Neutrophil (primary cell): ENCODE data around the gene PHF5A.

Experiments used
- H3K27ac ChIP-seq: fragments of 200-600 bp; sonication (generic); 2 replicates; pipeline ENCODE4 v1.5.1; 2016; ENCODE audit warnings: mild to moderate bottlenecking, moderate library complexity
- H3K27me3 ChIP-seq: fragments of 200-600 bp; sonication (generic); 2 replicates; pipeline ENCODE4 v1.6.0; 2016; ENCODE audit warnings: mild to moderate bottlenecking
- H3K36me3 ChIP-seq: fragments of 200-600 bp; sonication (generic); 2 replicates; pipeline ENCODE4 v1.5.1; 2017
- H3K4me1 ChIP-seq, 2 experiments: fragments of 200-600 bp in 1 of 2; sonication (generic) in 1 of 2; 1 replicate in 1 of 2; 2 replicates in 1 of 2; pipeline versions ENCODE4 v1.5.1 to v1.6.1; 2013 to 2016; ENCODE audit warnings: low read depth in 1 of 2, low read length in 1 of 2, mild to moderate bottlenecking in 1 of 2, moderate library complexity in 1 of 2; ENCODE audit not compliant: control insufficient read depth in 1 of 2, insufficient read depth in 1 of 2
- H3K4me3 ChIP-seq, 2 experiments: fragments of 200-600 bp in 1 of 2; sonication (generic) in 1 of 2; 1 replicate in 1 of 2; 2 replicates in 1 of 2; pipeline ENCODE4 v1.5.1; 2013 to 2016; ENCODE audit warnings: low read depth in 1 of 2, low read length in 1 of 2, mild to moderate bottlenecking in 1 of 2, moderate library complexity in 1 of 2
- H3K9me3 ChIP-seq: fragments of 200-600 bp; sonication (generic); 2 replicates; pipeline ENCODE4 v1.5.1; 2016
- CTCF ChIP-seq: fragments of 200-600 bp; sonication (generic); IDR thresholded peaks from 2 replicates; pipeline ENCODE4 v1.5.1; 2016; ENCODE audit warnings: antibody characterized with exemption

Gene PHF5A

GRCh38 chr22:41448189-41448808, 20.2 kb downstream of the PHF5A start:
- Histone ChIP-seq H3K9me3 (no peaks in the 10 kb centered on the region), H3K27me3 (no peaks in the 10 kb centered on the region), H3K36me3 (no peaks in the 10 kb centered on the region), H3K4me1 (peaks cover 33 to 38% of the 10 kb centered on the region in 2 experiments), H3K4me3 (peak overlapping the region; percentile 93 to 94), H3K27ac (peak overlapping the region; percentile 87)
- TF ChIP-seq CTCF: no peak

GRCh38 chr22:41447435-41448188, 20.9 kb downstream of the PHF5A start:
- no peaks in the 10 kb centered on the region for H3K9me3 ChIP-seq
- H3K27me3 ChIP-seq: no peaks in the 10 kb centered on the region
- peaks cover 33 to 38% of the 10 kb centered on the region in 2 experiments for H3K4me1 ChIP-seq
- peak overlapping the region; percentile 87 for H3K27ac ChIP-seq
- H3K4me3 ChIP-seq: peak overlapping the region; percentile 93 to 94
- no peak for TF ChIP-seq CTCF
- no peaks in the 10 kb centered on the region for H3K36me3 ChIP-seq

GRCh38 chr22:41446639-41447434, 21.7 kb downstream of the PHF5A start, which contains the start of gene TOB2:
TOB2 (minus strand) TSS chr22:41446801; CDS start chr22:41437345, 9,456 bp downstream.
- TF ChIP-seq CTCF: peak; percentile 18
- peak within 1 kb of the TSS; percentile 87 for H3K27ac ChIP-seq
- no peaks in the 10 kb centered on the region for H3K27me3 ChIP-seq
- peak within 1 kb of the TSS; percentile 93 to 94 for H3K4me3 ChIP-seq
- no peaks in the 10 kb centered on the region for H3K36me3 ChIP-seq
- H3K9me3 ChIP-seq: no peaks in the 10 kb centered on the region
- peaks cover 33 to 38% of the 10 kb centered on the region in 2 experiments for H3K4me1 ChIP-seq

GRCh38 chr22:41446057-41446501, 22.4 kb downstream of the PHF5A start:
- TF ChIP-seq CTCF: no peak
- Histone ChIP-seq H3K36me3 (no peaks in the 10 kb centered on the region), H3K9me3 (no peaks in the 10 kb centered on the region), H3K27ac (peak overlapping the region; percentile 87), H3K4me1 (peaks cover 33 to 38% of the 10 kb centered on the region in 2 experiments), H3K27me3 (no peaks in the 10 kb centered on the region), H3K4me3 (peak overlapping the region; percentile 93 to 94)
